ENCODE results near the gene EEF1AKMT2.

DNA sequence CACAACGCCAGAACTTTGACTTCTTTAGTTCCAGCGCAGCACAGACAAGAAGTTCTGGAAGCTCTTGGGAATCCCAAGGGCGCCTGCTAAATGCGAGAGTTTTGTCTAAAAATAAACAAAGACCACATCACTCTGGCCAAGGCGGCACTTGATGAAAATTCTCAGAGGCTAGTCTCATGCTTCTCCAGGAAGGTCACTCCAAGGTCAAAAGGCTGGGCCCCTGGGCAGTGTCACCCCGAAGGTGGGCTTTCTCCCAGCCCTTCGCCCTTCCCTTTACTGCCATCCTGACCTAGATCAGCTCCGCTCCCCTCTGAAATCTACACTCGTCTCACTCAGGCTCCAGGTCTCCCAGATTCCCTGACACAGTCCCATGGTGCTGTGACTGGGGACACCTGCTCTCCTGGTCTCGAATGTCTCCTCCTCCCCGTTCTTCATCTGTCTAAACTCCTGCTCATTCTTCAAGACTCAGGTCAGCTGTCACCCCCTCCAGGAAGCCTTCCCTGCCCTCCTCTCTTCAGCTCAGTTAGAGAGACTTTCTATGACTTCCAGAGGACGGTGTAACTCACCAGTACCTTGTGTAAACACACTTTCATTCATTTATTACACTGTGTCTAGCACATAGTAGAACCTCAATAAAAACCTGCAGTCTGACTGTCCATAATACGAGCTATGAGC, 58.0 kb downstream of the EEF1AKMT2 start:
- TF ChIP-seq, protein P1, sequence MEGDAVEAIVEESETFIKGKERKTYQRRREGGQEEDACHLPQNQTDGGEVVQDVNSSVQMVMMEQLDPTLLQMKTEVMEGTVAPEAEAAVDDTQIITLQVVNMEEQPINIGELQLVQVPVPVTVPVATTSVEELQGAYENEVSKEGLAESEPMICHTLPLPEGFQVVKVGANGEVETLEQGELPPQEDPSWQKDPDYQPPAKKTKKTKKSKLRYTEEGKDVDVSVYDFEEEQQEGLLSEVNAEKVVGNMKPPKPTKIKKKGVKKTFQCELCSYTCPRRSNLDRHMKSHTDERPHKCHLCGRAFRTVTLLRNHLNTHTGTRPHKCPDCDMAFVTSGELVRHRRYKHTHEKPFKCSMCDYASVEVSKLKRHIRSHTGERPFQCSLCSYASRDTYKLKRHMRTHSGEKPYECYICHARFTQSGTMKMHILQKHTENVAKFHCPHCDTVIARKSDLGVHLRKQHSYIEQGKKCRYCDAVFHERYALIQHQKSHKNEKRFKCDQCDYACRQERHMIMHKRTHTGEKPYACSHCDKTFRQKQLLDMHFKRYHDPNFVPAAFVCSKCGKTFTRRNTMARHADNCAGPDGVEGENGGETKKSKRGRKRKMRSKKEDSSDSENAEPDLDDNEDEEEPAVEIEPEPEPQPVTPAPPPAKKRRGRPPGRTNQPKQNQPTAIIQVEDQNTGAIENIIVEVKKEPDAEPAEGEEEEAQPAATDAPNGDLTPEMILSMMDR (IDR thresholded peaks at IDR 0.05) = no peak
- no peak for TF ChIP-seq EZH2 (IDR thresholded peaks at IDR 0.05)

Measured in neural progenitor cell (in vitro differentiated cells).